ENCODE measurements around the gene PPP6R2.

Gene PPP6R2

DNA sequence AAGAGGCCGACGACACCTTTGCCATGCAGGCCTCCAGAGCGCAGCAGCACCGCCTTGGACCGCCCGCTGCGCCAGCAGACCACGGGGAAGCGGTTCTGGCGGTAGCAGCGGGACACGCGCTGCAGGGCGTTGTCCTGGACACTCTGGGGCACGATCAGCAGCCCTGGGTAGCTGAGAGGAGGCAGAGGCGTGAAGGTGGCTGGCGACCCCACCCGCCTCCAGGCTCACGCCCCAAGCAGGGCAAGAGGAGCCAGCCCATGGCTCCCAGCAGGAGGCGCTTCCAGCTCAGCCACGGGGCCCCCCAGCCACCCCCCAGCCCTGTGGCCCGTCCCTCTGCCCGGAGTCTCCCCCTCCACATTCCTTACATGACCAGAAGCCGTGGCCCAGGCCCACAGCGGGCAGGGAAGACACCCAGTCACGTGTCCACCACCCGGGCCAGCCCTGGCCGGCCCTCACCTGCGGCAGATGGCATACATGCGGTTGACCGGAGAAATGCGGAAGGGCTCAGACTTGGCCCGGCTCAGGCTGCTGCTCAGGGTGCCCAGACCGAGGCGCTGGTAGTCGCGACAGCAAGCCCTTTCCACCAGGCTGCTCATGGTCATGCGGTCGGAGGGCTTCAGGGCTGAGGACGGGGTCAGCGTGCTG is 116.5 kb downstream of the PPP6R2 start:
- TF ChIP-seq, protein P1, sequence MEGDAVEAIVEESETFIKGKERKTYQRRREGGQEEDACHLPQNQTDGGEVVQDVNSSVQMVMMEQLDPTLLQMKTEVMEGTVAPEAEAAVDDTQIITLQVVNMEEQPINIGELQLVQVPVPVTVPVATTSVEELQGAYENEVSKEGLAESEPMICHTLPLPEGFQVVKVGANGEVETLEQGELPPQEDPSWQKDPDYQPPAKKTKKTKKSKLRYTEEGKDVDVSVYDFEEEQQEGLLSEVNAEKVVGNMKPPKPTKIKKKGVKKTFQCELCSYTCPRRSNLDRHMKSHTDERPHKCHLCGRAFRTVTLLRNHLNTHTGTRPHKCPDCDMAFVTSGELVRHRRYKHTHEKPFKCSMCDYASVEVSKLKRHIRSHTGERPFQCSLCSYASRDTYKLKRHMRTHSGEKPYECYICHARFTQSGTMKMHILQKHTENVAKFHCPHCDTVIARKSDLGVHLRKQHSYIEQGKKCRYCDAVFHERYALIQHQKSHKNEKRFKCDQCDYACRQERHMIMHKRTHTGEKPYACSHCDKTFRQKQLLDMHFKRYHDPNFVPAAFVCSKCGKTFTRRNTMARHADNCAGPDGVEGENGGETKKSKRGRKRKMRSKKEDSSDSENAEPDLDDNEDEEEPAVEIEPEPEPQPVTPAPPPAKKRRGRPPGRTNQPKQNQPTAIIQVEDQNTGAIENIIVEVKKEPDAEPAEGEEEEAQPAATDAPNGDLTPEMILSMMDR (IDR thresholded peaks at IDR 0.05), result no peak
- no peaks in the 10 kb centered on the region for H3K9me3 Mint-ChIP-seq
- H3K36me3 Mint-ChIP-seq (ENCODE audit: low read depth), result peaks cover 13% of the 10 kb centered on the region
- H3K27ac Mint-ChIP-seq, result no peak overlapping the region
- H3K4me3 Mint-ChIP-seq, result no peak overlapping the region
- no peaks in the 10 kb centered on the region for H3K4me1 Mint-ChIP-seq
- DNase-seq, result no peak
- H3K27me3 Mint-ChIP-seq (ENCODE audit: low read depth, poor library complexity), result no peaks in the 10 kb centered on the region

DNA sequence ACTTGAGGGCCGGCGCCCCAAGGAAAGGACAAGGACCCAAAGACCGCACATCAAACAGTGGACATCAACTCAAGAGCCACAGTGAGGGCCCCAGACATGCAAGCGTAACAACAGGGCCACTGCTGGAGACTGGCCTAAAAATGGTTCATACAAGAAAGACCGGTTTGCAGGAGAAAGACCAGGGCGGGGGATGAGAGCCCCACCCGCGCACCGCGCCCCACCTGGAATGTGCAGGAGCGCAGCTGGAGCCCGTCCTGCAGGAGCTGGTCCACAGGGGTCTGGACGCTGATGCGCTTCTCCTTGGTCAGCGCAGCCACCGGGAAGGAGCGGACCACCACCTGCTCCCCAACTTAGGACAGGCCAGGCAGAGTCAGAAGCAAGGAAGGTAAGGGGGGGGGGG is 117.8 kb downstream of the PPP6R2 start:
- DNase-seq, result no peak
- H3K4me3 Mint-ChIP-seq, result no peak overlapping the region
- TF ChIP-seq, protein P1 (IDR thresholded peaks at IDR 0.05), result no peak
- peaks cover 9% of the 10 kb centered on the region for H3K36me3 Mint-ChIP-seq (ENCODE audit: low read depth)
- no peak overlapping the region for H3K27ac Mint-ChIP-seq
- no peaks in the 10 kb centered on the region for H3K27me3 Mint-ChIP-seq (ENCODE audit: low read depth, poor library complexity)
- no peaks in the 10 kb centered on the region for H3K9me3 Mint-ChIP-seq
- H3K4me1 Mint-ChIP-seq, result no peaks in the 10 kb centered on the region

DNA sequence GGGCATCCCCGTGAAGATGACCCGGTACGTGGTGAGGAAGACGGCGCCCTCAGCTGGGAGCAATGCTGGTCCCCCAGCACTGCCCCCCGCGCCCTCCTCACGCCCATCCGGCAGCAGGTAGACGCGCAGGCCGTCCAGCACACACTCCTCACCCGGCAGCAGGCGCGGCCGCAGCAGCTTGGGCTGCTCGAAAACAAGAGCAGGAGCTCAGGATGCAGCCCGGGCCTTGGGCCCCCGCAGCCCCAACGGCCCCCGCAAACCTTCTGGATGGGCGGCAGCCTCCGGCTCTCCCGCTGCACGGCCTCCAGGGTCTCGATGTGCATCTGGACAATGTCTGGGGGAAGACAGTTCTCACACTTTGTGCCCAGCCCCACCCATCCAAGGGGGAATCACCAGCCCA is 118.4 kb downstream of the PPP6R2 start:
- Mint-ChIP-seq H3K27ac (no peak overlapping the region), H3K4me1 (no peaks in the 10 kb centered on the region), H3K4me3 (no peak overlapping the region), H3K36me3 (ENCODE audit: low read depth) (peaks cover 12% of the 10 kb centered on the region), H3K9me3 (no peaks in the 10 kb centered on the region), H3K27me3 (ENCODE audit: low read depth, poor library complexity) (no peaks in the 10 kb centered on the region)
- TF ChIP-seq, protein P1 (IDR thresholded peaks at IDR 0.05), result no peak
- DNase-seq, result no peak

DNA sequence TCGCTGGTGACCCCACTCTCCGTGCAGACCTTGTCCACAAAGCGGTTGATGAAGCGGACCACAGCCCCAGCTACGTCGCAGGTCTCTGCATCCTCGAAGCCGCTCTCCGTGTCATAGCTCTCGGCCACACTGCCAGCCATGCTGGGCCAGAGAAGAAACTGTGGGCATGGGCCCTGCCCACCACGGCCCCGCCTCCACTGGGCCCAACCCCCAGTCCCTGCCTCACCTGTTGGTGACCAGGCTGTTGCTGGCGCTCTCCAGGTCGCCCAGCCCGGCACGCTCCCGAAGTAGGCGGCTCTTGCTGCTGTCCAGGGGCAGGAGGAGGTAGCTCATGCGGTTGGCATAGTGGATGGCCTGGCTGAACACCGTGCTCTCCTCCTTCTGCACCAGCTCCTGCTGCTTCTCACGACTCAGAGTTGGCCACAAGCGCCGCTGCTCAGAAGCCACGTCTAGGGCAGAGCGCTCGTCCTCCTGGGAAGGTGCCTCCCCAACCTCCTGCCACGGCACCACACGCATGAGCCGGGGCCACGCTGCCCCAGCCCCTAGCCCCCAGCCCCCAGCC is 118.9 kb downstream of the PPP6R2 start:
- Mint-ChIP-seq H3K4me3 (no peak overlapping the region), H3K4me1 (no peaks in the 10 kb centered on the region), H3K27me3 (ENCODE audit: low read depth, poor library complexity) (no peaks in the 10 kb centered on the region), H3K36me3 (ENCODE audit: low read depth) (peaks cover 18% of the 10 kb centered on the region), H3K9me3 (no peaks in the 10 kb centered on the region), H3K27ac (no peak overlapping the region)
- DNase-seq, result no peak
- TF ChIP-seq, protein P1 (IDR thresholded peaks at IDR 0.05), result no peak

DNA sequence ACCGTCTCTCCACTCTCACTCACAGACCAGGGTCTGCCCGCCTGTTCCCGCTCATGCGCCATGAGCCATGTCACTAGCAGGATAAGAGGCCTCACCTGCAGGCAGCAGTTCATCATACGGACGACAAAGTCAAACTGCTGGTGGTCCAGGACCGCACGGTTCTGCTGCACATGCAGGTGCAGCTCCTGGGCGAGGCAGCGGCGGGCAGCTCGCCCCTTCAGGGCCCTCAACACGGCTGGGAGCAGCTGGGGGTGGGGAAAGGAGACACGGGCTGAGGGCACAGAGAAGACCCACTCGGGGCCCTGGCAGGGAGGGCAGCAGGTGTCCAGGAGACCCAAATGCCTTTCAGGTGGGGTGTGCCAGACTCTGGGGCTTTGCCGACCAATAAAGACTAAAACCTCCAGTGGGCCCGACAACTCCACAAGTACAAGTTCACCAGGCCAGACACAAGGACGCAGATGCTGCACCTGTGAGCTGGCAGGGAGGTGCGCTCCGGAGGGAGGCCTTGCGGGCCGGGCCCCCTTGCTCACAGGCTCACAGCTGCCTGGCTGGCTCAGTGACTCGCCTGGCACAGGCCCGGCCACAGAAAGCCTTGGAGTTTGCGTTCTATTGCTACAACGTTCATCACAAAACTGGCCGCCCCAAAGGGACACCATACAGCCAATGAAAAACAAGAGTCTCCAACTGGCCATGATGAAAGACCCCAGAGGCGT is 120.2 kb downstream of the PPP6R2 start:
- H3K4me1 Mint-ChIP-seq, result no peaks in the 10 kb centered on the region
- TF ChIP-seq, protein P1 (IDR thresholded peaks at IDR 0.05), result no peak
- no peaks in the 10 kb centered on the region for H3K9me3 Mint-ChIP-seq
- no peaks in the 10 kb centered on the region for H3K27me3 Mint-ChIP-seq (ENCODE audit: low read depth, poor library complexity)
- peaks cover 18% of the 10 kb centered on the region for H3K36me3 Mint-ChIP-seq (ENCODE audit: low read depth)
- DNase-seq, result no peak
- H3K4me3 Mint-ChIP-seq, result no peak overlapping the region
- H3K27ac Mint-ChIP-seq, result peak overlapping the region; percentile 59

Measured in nephron progenitor cell (in vitro differentiated cells).